Common myeloid progenitor, CD34-positive (primary cell): ENCODE measurements around the gene TACR2.

ENCODE experiments used
- CTCF ChIA-PET: fragments of 350-600 bp; sonication (Branson Sonifier 250); formaldehyde crosslinking; loops from one replicate; lab custom pipeline; 2021; ENCODE audit warnings: antibody characterized with exemption; lab: Charles Lee
- POLR2A ChIA-PET: fragments of 350-600 bp; sonication (Branson Sonifier 250); formaldehyde crosslinking; loops from one replicate; lab custom pipeline; 2021; ENCODE audit warnings: antibody characterized with exemption; lab: Charles Lee
- DNase-seq, 3 donors: peaks; one replicate each; pipeline versions ENCODE4 v3.0.0 to v3.0.0-alpha.2; 2013
- H3K27ac ChIP-seq, 2 experiments: 1 replicate in 1 of 2; 2 replicates in 1 of 2; pipeline ENCODE4 v1.7.0; 2013; ENCODE audit warnings: inconsistent platforms in 2 of 2, low read length in 2 of 2, mild to moderate bottlenecking in 2 of 2, low read depth in 1 of 2, moderate library complexity in 1 of 2; ENCODE audit not compliant: severe bottlenecking in 2 of 2, insufficient read depth in 1 of 2, poor library complexity in 1 of 2
- H3K27me3 ChIP-seq, 5 experiments: replicated peaks in 2 of 5; 1 replicate in 3 of 5; 2 replicates in 2 of 5; pipeline versions ENCODE4 v1.6.1 to v1.7.0; 2013; ENCODE audit warnings: low read length in 4 of 5, mild to moderate bottlenecking in 2 of 5, moderate library complexity in 2 of 5, inconsistent platforms in 1 of 5; ENCODE audit not compliant: insufficient read depth in 5 of 5, control insufficient read depth in 4 of 5
- H3K36me3 ChIP-seq, 4 experiments: 1 replicate in 2 of 4; 2 replicates in 2 of 4; pipeline versions ENCODE4 v1.6.1 to v1.7.0; 2013; ENCODE audit warnings: low read length in 3 of 4, control low read depth in 1 of 4, mild to moderate bottlenecking in 1 of 4; ENCODE audit not compliant: control insufficient read depth in 4 of 4, insufficient read depth in 4 of 4
- H3K4me1 ChIP-seq, 4 experiments: 1 replicate in 3 of 4; 2 replicates in 1 of 4; pipeline versions ENCODE4 v1.6.1 to v1.7.1; 2013; ENCODE audit warnings: low read length in 3 of 4, mild to moderate bottlenecking in 3 of 4, control low read depth in 1 of 4, inconsistent platforms in 1 of 4, moderate library complexity in 1 of 4; ENCODE audit not compliant: control insufficient read depth in 4 of 4, insufficient read depth in 4 of 4; ENCODE audit errors: control extremely low read depth in 1 of 4
- H3K4me3 ChIP-seq, 7 experiments: 1 replicate in 4 of 7; 2 replicates in 3 of 7; pipeline versions ENCODE4 v1.5.1 to v1.7.0; 2013; ENCODE audit warnings: mild to moderate bottlenecking in 7 of 7, low read length in 6 of 7, moderate library complexity in 6 of 7, inconsistent platforms in 2 of 7, low read depth in 2 of 7, control low read depth in 1 of 7; ENCODE audit not compliant: insufficient read depth in 4 of 7, control insufficient read depth in 1 of 7; ENCODE audit errors: extremely low read depth in 1 of 7
- H3K9me3 ChIP-seq, 5 experiments: 1 replicate in 4 of 5; 2 replicates in 1 of 5; pipeline versions ENCODE4 v1.6.1 to v1.7.1; 2013; ENCODE audit warnings: low read length in 4 of 5, mild to moderate bottlenecking in 2 of 5, inconsistent platforms in 1 of 5, low read depth in 1 of 5, moderate library complexity in 1 of 5; ENCODE audit not compliant: control insufficient read depth in 4 of 5, insufficient read depth in 2 of 5; ENCODE audit errors: control extremely low read depth in 1 of 5
- WGBS: methylation state at CpG from one replicate; pipeline ENCODE4 v1.1.5; 2013; ENCODE audit not compliant: insufficient coverage; 5-methylcytosine and 5-hydroxymethylcytosine counted together

TACR2 gene

DNA sequence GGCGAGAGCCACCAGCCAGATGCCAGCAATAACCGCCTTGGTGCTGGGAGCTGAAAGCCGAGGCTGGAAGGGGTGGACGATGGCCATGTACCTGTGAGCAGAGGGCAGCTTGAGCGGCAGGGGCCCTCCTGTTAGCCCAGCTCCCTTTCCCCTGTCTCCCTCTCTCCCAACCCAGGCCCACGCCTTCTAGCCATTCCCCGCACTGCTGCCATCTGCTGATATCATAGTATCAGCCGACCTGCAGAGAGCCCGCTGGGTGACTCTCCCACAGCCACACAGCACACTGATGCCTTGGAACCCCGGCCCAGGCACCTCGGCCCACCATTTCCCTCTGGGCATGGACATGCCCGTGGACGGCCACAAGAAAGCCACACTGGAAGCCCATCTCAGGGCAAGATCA, 1.7 kb downstream of the TACR2 start:
- ChIA-PET CTCF (interaction anchor here (1.0 to 3.2 kb wide), 5 partner anchors 34 to 101 kb away, joined by 3 to 17 read pairs (median 3); no protein-coding TSS in a partner anchor), POLR2A (no interaction called here)
- Histone ChIP-seq H3K27ac (no peak overlapping the region), H3K27me3 (no peaks in the 10 kb centered on the region), H3K9me3 (no peaks in the 10 kb centered on the region), H3K36me3 (no peaks in the 10 kb centered on the region), H3K4me3 (no peak overlapping the region), H3K4me1 (peaks cover 0 to 3% (median 1%) of the 10 kb centered on the region in 4 experiments)
- WGBS = 96% methylated on average over 11 of the region's 13 CpGs
- no peak for DNase-seq

DNA sequence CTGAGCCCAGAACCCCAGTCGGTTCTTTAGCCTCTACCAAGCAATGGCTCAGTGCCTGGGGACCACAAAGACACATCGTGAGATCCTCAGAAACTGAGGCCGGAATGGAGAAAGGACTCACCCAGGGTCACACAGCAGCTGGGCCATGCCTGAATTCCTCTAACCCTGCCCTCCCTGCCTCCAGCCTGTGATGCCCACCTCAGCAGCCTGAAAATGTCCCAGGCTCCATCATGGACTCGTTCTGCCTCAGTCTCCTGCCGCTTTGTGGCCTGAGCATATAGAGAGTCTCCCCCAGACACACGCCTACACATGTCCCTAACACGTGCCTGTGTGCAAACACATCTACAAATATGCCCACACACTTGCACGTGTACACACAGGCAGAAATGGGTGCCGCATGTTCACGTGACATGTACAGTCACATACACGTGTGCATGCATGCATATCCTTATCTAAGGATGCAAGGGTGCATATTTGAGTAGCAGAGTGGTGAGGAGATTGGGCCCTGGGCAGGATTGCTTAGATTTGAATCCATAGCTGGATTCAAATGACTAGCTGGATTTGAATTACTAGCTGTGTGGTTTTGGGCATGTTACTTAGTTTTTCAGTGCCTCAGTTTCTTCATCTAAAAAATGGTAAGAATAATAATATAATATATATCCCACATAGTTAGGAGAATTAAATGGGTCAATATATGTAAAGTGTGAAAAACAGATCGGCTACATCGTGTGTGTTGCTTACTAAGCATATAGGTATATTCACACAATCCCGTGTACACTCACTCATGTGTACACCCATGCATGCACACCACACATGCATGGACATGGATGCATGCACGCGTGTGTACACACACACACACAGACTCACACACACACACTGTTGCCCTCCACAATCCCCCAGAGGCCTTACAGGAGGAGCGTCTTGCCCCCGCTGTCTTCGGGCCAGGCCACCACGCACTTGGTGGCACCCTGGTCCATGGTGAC, 2.4 kb downstream of the TACR2 start:
- Histone ChIP-seq H3K36me3 (no peaks in the 10 kb centered on the region), H3K9me3 (no peaks in the 10 kb centered on the region), H3K4me3 (no peak overlapping the region), H3K27ac (no peak overlapping the region), H3K27me3 (no peaks in the 10 kb centered on the region), H3K4me1 (peaks cover 0 to 8% (median 4%) of the 10 kb centered on the region in 4 experiments)
- POLR2A ChIA-PET = no interaction called here
- CTCF ChIA-PET = interaction anchor here (1.0 to 3.2 kb wide), 6 partner anchors 84 to 223 kb away, joined by 3 to 17 read pairs (median 4); no protein-coding TSS in a partner anchor
- no peak for DNase-seq
- WGBS = 96% methylated on average over 17 of the region's 20 CpGs

- Histone ChIP-seq H3K27me3 (no peaks in the 10 kb centered on the region), H3K4me1 (peaks cover 0 to 13% (median 7%) of the 10 kb centered on the region in 4 experiments), H3K4me3 (peak overlapping the region in 1 of 7 experiments; percentile 4), H3K9me3 (no peaks in the 10 kb centered on the region), H3K27ac (no peak overlapping the region), H3K36me3 (no peaks in the 10 kb centered on the region)
- POLR2A ChIA-PET = no interaction called here
- peak; percentile 44 to 54 (median 48) for DNase-seq
- WGBS = 0% methylated on average over 7 of the region's 13 CpGs
- CTCF ChIA-PET = interaction anchor here (1.0 to 3.2 kb wide), 4 partner anchors 9 to 224 kb away, joined by 3 to 17 read pairs (median 4); no protein-coding TSS in a partner anchor
Observed at GRCh38 chr10:69413221-69413865, 3.4 kb downstream of the TACR2 start.

- POLR2A ChIA-PET = no interaction called here
- DNase-seq = no peak
- H3K36me3 ChIP-seq = no peaks in the 10 kb centered on the region
- peaks cover 0 to 20% (median 13%) of the 10 kb centered on the region in 4 experiments for H3K4me1 ChIP-seq
- H3K4me3 ChIP-seq = no peak overlapping the region
- no peak overlapping the region for H3K27ac ChIP-seq
- H3K27me3 ChIP-seq = no peaks in the 10 kb centered on the region
- WGBS = 54% methylated on average over 2 of the region's 3 CpGs
- CTCF ChIA-PET = interaction anchor here (0.6 to 3.2 kb wide), 7 partner anchors 7 to 176 kb away, joined by 3 to 17 read pairs (median 5); no protein-coding TSS in a partner anchor
- no peaks in the 10 kb centered on the region for H3K9me3 ChIP-seq
Observed at GRCh38 chr10:69412232-69412790, 4.4 kb downstream of the TACR2 start.

GRCh38 chr10:69411476-69411875, 5.2 kb downstream of the TACR2 start:
- no peak for DNase-seq
- whole genome bisulfite sequencing = 89% methylated on average over 3 of the region's 4 CpGs
- Histone ChIP-seq H3K4me3 (no peak overlapping the region), H3K9me3 (no peaks in the 10 kb centered on the region), H3K27me3 (no peaks in the 10 kb centered on the region), H3K27ac (no peak overlapping the region), H3K4me1 (peaks cover 0 to 20% (median 13%) of the 10 kb centered on the region in 4 experiments), H3K36me3 (no peaks in the 10 kb centered on the region)
- ChIA-PET POLR2A (no interaction called here), CTCF (interaction anchor here (0.7 to 2.0 kb wide), 7 partner anchors 8 to 104 kb away, joined by 3 to 14 read pairs (median 3); no protein-coding TSS in a partner anchor)

GRCh38 chr10:69410487-69410886, 6.2 kb downstream of the TACR2 start:
- ChIA-PET POLR2A (no interaction called here), CTCF (interaction anchor here (0.7 to 2.0 kb wide), 3 partner anchors 28 to 228 kb away, joined by 3 to 14 read pairs (median 4); no protein-coding TSS in a partner anchor)
- Histone ChIP-seq H3K4me1 (peaks cover 0 to 20% (median 13%) of the 10 kb centered on the region in 4 experiments), H3K27me3 (no peaks in the 10 kb centered on the region), H3K36me3 (no peaks in the 10 kb centered on the region), H3K9me3 (no peaks in the 10 kb centered on the region), H3K27ac (no peak overlapping the region), H3K4me3 (no peak overlapping the region)
- WGBS = 98% methylated on average over 9 of the region's 10 CpGs
- DNase-seq = no peak
